GM19455 (cell line): ENCODE measurements around the gene ATP6V0D1.
A peak's percentile ranks its signal among the peaks of the same experiment; 100 is the strongest.
"Not testable (repeated sequence)": the region's sequence is repeated elsewhere in the genome, so short reads cannot be mapped to it uniquely, and the experiment has no call there.

Experiments used
- ATAC-seq: cut with Tn5 transposase; IDR thresholded peaks from one replicate; pipeline ENCODE4 v1.9.1; 2021; ENCODE audit not compliant: unreplicated experiment

The ATP6V0D1 gene

DNA sequence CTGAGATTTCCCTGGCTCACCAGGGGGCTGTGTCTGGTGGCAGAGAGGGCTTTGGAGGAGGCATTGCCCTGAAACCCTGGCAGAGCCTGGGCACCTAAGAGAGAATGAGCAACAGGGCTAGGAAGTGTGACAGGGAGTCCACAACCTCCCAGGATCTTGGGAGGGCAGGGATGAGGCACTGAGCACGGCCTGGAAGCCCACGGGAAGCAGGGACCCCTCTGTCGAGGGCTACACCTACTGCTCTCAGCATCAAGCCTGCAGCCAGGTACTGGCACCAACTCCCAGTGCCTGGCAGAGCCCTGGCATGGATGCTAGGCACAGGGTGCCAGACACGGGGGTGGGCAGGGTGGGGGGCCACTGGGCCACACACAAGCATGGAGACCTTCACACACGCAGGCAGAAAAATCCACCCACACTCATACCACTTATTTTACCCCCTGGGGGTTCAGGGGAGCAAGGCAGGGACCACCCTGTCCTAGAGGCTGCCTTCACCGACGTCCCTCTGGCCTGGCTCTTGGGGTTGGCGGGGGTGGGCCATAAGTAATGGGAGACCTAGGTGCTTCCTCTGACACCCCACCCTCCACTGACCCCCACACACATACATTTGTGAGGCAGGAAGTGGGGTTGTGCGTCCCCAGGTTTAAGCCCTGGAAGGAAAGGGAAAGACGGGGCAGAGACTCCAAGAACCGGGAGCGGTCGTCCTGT, 51.0 kb downstream of the ATP6V0D1 start:
- ATAC-seq: no peak

DNA sequence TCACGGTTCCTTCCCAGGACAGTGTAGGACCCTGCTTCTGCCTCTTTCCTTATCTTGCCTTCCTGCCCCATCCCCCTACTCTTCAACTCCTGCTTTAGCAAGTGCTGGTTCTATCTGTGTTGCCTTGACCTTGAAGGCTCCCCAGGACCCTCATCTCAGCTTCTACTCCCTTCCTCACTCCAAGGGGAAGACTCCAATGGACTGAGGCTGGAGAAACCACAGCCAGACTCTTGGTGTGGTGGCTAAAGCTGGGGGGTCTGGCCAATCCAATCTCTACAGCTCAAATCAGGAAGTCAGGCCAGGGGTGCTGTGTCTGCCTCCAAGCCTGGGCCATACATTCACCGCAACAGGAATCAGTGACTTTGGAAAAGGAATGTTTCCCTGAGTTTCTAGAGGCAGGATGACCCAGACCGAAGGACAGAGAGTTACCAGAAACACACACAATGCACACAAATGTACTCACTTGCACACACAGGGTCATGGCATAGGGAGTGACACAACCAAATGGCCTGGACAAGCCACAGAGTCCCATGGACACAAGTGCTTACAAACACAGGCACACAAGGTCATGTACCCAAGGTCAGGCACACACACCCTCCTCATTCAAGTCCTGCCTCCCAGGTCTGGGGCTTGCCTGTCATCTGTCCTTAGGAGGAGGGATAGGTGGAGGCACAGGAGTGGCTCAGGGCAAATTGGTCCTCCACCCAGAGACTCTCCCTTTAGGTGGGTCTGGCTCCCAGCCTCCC, 51.7 kb downstream of the ATP6V0D1 start:
- ATAC-seq: no peak

DNA sequence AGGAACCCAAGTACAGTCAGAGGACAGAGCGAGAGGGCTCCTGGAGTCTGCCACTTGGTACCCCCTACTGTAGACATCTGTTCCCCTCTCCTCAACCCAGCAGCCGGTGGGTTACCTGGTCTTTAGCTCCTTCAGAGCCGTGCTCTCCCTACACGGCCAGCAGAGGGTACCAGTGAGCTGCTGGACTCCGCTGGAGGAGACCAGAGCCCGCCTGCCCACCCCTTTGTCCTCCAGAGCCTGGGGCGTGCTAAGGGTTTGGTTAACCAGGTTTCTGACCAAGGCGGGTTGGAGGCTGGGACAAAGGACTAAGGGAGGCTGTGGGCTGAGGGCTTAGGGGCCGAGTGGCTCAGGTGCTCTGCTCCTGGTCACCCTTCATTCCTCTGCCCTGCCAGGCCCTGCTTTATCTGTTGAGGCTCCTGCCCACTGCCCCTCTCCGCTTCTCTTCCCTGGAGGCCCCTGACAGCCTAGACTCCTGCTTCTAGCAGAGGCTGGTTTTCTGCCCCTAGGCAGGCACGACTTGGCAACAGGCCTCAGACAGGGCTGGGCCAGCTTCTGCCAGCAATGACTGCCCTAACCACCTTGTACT, 52.7 kb downstream of the ATP6V0D1 start:
- ATAC-seq: no peak

DNA sequence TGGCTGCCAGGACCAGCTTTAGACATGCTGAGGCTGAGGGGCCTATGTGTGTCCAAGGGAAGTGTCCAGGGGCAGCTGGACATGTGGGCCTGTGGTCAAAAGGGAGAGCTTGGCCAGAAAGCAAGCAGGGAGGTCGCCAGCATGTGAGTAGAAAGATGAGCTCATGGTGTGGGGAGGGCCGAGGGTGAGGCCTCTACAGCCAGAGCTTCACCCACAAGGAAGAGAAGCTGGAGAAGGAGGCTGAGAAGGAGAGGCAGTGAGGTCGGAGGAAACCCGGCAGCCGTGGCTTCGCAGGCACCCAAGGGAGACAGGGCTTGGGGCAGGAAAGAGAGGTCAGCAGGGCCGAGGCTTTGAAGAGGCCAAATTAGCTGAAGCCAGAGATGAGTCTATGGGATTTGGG, 54.0 kb downstream of the ATP6V0D1 start:
- ATAC-seq: no peak

DNA sequence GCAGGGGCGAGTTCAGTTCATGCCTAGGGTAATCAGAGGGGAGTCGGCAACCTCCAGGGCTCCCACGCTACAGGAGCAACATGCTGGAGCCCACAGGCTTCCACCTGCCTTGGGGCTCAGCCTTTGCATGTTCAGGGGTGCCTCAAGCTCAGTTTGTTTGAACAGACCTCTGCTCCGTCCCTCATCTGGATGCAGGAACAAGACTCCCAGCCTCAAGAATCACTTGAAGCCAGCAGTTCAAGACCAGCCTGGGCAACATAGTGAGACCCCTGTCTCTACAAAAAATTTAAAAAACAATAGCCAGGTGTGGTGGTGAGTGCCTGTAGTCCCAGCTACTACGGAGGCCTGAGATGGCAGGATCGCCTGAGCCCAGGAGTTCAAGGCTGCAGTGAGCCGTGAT, 54.9 kb downstream of the ATP6V0D1 start:
- ATAC-seq: no peak

DNA sequence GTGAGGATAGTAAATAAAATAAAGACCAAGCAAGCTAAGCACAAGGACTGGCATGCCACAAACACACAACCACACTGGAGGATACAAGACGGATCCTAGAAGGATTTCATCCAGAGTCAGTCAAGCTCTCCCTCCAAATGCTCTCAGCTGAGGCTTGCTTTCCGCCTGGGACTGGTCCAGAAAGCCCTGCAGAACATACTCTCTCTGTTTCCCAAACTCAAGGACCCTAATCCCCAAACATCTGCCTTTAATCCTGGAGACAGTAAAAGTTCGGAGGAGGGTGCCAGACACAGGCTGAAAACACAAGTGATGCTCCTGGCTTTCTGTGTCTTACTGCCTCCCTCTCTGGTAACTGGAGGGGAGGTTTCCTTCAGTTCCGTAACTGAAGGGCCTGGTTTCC, 55.4 kb downstream of the ATP6V0D1 start:
- ATAC-seq: no peak

DNA sequence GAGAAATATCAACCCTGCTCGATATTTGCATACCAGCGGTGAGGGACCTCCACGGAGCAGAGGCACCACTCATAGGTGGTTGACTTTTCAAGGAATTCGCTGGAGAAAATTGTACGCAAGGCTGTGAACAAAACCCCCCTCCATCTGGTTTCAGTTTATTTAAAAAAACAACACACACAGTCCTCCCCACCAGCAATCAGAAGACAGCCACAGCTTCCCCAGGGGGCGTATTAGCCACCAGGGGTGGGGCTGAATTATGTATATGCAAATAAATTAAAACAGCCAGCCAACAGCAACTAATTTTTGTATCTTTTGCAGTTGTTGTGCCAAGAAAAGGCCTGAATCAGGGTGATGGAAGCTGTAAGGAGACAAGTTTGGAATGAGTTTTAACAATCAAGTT, 55.9 kb downstream of the ATP6V0D1 start:
- no peak for ATAC-seq

DNA sequence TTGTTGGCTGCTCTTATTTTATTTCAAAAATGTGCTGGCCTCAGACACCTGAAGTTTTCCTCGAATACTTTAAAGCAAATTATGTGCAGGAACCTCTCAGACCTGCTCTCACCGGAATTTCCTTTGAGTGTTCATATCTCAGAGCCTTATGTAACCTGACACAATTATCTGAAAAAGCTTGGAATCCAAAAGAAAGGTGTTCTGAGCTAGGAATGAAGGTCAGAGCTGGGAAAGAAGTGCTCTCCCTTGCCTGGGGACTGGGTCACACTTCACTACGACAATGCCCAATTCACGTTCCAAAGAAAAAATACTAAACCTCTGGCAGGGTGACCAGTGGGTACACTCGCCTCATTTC, 56.7 kb downstream of the ATP6V0D1 start:
- ATAC-seq: no peak

DNA sequence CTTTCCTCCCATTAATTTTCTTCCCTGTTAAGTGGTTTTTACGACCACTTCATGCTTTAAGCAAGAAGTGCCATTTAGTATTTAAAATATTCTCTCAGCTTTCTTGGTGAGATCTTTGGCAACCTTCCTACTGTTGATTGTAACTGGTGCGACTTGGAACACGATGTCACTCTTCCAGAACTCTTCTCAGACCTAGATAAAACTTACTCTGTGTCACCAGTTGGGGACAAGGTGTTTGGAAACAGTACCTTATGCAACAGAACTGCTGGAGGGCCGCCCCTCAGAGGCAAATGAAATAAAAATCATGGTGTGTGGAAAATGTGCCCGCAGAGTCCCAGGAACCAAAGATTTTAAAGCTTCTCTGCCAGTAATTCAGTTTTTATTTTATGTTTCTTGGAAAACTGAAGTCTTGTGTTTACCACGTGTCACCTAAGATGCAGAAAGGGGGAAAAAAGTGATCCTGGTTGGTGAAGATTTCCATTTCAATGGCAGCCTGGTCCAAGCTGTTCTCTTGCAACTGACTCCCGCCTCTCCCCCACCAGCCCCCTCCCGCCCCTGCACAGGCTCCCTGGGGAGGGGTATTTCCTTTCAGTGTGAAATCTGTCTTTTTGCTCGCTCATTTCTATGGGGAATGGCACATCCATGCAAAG, 57.2 kb downstream of the ATP6V0D1 start:
- ATAC-seq: no peak

DNA sequence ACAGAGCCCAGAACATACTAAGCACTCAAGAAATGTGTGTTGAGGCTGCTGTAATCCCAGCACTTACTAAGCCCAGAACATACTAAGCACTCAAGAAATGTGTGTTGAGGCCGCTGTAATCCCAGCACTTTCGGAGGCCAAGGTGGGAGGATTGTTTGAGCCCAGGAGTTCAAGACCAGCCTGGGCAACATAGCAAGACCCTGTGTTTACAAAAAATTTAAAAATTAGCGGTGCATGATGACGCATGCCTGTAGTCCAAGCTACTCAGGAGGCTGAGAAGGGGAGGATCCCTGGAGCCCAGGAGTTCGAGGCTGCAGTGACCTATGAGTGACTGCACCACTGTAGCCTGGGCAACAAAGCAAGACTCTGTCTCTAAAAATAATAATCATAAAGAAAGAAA, 57.9 kb downstream of the ATP6V0D1 start:
- no peak for ATAC-seq

DNA sequence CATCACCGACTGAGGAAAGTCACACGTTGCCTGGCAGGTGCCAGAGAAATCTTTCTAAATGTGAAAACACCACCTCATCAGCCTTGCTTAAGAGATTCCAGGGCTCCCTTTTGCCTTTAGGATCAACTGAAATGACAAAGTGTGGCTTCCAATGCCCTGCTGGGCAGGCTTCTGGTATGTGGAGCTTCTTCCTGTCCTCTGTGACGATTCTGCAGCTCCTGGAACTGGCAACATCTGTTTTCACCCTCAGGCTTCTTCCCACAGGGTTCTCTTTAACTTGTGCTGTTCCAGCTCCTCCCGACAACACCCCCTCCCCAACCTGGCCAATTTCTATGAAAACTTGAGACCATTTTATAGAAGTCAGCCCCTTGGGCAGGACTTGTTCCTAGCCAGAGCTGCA, 59.9 kb downstream of the ATP6V0D1 start:
- no peak for ATAC-seq

DNA sequence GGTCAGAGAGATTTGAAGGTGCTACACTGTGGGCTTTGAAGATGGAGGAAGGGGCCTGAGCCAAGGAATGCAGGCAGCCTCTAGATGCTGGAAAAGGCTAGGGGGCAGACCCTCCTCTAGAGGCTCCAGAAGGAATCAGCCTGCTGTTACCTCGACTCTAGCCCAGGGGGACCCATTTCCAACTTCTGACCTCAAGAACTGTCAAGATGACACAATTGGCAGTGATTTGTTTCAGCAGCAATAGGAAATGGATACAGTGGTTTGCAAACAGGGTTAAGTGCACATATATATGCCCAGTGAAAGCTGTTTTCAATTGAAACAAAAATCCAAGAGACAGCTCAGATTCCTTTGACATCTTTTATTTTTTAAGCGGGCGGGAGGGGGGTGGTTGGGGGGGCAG, 61.0 kb downstream of the ATP6V0D1 start:
- no peak for ATAC-seq

DNA sequence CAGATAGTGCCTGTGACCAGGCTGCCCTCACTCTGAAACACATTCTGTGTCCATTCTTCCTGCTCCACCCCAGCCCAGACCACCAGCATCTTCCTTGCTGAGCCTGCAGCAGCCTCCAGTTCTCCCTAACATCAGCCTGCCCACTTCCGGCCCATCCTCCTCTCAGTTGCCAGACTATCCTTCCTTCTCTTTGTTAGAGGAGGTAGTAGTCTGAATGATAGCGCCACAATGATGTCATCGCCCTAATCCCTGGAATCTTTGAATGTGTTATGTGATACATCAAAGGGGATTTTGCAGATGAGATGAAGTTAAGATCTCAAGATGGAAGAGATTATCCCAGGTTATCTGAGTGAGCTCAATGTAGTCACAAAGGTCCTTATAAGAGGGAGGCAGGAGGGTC, 61.5 kb downstream of the ATP6V0D1 start:
- ATAC-seq: no peak

DNA sequence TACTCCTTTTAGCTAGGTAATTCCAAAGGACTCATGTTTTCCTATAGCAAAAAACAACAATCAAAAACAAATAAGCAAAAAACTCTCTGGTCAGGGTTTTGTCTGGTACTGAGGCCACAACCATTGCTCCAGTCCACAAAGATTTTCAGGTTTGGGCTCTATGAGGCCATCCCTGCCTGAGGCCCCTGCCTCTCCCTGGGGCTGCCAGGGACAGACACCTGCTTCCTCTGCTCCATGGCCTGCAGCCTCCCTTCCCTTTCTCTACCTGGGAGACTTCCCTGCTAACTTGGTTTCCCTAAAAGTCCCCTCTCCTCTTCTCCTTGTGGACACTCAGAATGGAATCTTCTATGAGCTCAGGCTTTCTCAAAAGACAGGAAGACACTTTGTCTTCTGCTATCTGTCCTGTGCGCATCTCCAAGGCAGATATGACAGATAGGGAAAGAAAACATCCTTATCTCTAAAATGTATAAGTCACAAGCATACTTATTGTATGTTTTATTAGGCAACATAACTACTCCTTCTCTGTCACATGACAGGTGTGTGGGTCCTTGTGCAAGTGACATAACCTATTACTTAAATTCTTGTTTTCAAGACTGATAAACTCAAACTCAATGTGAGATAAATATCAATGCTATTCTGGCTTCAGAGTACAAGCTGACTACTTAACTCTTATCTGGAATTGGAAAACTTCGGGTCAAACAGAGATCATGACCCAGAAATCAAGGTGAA, 63.5 kb downstream of the ATP6V0D1 start:
- ATAC-seq: no peak

DNA sequence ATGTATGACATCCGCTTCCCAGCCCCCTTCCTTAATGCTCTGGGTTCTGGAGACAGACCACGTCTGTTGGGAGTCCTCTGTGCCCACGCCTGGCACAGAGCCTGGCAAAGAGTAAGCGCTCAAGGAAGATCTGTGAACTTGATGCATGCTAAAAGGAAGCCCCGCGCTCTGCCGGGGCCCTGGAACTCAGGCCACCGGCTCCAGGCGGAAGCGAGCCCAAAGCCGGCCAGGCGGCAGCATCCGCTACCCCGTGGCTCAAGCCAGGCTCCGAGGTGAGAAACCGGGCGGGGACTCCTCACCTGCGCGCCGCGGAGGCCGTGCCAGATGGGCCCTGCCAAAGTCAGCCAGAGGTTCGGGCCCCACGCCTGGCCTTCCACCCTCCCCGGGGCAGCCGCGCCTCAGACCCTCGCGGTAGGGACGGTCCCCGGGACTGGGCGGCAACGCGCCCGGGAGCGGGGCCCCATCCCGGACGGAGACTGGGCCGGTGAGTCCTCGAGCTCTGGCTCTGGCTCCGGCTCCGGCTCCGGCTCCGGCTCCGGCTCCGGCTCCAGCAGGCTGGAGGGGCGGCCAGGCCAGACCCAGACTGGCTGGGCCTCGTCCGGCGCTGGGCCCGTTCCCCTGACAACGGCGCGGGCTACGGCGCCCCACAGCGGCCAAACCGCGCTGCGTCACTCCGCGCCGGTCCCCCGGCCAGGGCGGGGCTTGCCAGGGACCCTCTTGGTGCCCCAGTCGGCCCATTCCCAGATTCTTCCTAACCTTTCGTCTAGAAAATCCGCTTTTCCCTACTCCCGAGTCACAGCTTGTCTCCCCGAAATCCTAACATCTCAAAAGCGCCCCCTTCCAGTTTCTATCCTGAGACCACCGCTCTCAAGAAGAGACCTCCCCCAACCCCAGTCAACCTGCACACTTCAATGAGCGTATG, 64.8 kb downstream of the ATP6V0D1 start, which contains the start of gene ZDHHC1:
Gene ZDHHC1 (minus strand): TSS at position 606 of the 922 bp plus-strand sequence. CDS start 8,702 bp downstream, outside the sequence.
- ATAC-seq: peak; percentile 74

DNA sequence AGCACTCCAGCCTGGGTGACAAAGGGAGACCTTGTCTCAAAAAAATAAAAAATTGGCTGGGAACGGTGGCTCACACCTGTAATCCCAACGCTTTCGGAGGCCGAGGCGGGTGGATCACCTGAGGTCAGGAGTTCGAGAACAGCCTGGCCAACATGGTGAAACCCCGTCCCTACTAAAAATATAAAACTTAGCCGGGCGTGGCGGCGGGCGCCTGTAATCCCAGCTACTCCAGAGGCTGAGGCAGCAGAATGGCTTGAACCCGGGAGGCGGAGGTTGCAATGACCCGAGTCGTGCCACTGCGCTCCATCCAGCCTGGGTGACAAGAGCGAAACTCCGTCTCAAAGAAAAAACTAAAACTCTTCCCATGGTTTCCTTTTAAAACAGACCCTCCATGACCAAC, 65.5 kb downstream of the ATP6V0D1 start:
- not testable (repeated sequence) for ATAC-seq

DNA sequence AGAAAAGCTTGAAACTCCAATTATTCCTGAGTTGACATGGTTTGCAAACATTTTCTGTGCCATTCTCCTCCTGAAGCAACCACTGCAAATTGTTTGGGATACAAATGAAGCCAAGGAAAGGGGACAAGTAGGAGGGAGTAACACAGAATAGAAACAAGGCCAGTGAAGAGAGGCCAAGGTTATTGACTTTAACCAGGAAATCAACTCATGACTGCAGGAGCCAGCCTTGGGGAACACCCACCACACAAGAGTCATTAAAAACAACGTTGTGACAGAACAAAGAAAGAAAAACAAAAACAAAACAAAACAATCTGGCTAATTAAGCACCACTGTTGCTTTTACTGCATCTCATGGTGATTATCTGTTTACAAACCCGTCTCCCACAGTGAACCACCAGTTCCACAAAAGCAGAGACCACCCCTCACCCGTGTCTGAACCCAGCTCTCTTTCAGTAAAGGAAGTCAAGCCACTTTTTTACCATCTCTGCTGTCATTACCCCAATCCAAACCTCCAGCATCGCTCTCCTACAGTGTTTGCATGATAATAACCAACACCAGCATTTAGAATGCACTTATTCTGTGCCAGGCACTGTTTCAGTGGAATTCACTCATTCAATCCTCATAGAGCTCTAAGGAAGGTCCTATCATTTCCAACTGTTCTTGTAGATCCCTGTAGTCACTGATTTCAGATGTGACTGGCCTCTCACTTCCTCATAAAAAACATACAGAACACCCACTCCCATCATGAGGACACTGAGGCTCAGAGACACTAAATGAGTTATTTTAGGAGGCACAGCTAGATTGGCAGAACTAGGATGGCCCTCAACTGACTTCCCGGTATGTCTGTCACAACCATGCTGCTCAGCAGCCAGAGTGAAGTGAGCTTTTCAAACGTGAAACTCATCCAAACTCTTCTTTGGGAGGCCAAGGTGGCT, 66.7 kb downstream of the ATP6V0D1 start:
- ATAC-seq: no peak

DNA sequence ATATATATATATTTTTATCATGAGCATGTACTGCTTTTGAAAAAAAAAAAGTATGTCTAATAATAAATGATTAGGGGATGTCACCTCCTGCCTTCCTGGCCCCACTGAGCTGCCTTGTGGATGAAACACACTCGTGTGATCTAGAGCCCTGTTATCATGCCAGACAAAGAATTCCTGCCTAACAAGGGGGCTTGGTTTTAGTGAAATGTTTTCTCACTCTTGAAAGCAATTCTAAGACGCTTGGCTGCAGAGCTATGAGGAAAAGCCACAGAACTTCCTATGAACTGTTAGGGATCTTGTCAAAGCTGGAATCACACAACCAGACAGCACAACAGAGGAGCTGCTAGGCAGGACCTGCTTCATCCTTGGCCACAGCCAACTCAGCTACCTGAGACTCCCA, 68.7 kb downstream of the ATP6V0D1 start:
- ATAC-seq: no peak

DNA sequence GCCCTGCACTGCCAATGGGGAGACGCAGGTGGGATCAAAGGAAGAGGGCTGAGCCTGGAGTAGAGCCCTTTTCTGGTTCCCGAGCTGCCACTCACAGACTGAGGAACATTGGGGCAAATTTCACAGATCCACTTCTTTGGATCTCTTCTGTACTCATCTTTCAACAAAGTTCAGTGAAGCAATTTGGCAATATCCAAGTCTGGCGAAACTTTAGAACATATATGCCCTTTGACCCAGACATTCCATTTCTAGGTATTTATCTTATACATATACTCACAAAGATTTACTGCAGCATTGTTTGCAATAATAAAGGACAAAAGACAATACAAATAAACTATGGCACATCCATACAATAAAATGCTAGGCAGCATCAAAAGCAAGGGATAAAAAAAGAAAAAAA, 69.6 kb downstream of the ATP6V0D1 start:
- no peak for ATAC-seq
